Measurements from ENCODE around the gene GJC2.
"Not testable (repeated sequence)": the region's sequence is repeated elsewhere in the genome, so short reads cannot be mapped to it uniquely, and the experiment has no call there.

Gene GJC2

DNA sequence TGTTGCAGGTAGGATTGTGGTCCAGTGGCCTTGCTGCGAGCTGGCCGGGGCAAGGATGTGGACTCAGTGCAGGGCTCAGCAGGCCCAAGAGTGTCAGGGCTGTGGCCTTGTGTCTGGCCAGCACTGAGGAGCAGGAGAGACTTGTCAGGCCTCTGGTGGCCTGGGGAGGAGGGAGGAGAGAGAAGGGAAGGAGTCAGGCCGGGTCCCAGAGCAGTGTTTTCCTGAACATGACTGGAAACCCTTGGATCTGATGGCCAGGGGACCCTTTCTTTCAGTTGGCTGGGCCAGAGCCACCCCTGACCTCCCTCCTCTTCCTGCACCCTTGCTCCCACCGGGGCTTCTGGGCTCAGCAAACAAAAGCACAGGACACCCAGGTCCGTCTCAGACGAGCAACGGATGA is 20.9 kb downstream of the GJC2 start:
- TF ChIP-seq, protein P1, sequence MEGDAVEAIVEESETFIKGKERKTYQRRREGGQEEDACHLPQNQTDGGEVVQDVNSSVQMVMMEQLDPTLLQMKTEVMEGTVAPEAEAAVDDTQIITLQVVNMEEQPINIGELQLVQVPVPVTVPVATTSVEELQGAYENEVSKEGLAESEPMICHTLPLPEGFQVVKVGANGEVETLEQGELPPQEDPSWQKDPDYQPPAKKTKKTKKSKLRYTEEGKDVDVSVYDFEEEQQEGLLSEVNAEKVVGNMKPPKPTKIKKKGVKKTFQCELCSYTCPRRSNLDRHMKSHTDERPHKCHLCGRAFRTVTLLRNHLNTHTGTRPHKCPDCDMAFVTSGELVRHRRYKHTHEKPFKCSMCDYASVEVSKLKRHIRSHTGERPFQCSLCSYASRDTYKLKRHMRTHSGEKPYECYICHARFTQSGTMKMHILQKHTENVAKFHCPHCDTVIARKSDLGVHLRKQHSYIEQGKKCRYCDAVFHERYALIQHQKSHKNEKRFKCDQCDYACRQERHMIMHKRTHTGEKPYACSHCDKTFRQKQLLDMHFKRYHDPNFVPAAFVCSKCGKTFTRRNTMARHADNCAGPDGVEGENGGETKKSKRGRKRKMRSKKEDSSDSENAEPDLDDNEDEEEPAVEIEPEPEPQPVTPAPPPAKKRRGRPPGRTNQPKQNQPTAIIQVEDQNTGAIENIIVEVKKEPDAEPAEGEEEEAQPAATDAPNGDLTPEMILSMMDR (IDR thresholded peaks at IDR 0.05; ENCODE audit: low read depth, low read length), result no peak

DNA sequence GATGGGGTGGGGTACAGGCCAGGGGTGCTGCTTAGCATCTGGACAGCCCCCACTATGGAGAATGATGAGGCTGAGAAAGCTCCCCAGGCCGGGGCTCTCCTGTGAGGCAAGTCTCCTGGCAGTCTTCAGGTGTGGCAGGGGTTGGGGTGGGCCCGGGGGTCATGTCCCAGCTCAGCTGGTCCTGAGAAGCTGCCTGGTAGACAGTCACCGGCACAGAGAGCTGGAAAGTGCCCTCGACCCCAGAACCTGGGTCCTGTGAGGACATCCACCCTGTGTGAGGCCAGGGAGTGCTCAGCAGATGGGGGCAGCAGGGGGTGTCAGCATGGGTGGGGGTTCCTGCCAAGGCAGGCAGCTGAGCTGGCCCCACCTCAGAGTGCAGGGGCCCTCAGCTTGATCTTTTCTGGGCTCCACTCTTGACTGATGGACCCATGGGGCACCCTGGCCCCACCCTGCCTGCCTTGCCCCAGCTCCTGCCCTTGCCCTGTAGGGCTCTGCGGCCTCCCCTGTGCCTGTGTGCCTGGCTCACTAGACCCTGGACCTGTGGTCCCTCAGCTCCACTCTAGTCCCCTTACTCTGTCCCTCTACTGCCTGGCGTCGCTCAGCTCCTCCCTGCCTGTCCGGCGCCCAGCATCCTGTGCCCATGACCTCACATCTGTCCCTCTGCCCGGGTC is 21.6 kb downstream of the GJC2 start:
- no peak overlapping the region for H3K4me3 ChIP-seq (ENCODE audit: low read depth, low read length)
- TF ChIP-seq, protein P1 (IDR thresholded peaks at IDR 0.05; ENCODE audit: low read depth, low read length), result no peak

More for the DNA sequence above, 20.9 kb downstream of the GJC2 start:
- H3K4me3 ChIP-seq (ENCODE audit: low read depth, low read length), result no peak overlapping the region

DNA sequence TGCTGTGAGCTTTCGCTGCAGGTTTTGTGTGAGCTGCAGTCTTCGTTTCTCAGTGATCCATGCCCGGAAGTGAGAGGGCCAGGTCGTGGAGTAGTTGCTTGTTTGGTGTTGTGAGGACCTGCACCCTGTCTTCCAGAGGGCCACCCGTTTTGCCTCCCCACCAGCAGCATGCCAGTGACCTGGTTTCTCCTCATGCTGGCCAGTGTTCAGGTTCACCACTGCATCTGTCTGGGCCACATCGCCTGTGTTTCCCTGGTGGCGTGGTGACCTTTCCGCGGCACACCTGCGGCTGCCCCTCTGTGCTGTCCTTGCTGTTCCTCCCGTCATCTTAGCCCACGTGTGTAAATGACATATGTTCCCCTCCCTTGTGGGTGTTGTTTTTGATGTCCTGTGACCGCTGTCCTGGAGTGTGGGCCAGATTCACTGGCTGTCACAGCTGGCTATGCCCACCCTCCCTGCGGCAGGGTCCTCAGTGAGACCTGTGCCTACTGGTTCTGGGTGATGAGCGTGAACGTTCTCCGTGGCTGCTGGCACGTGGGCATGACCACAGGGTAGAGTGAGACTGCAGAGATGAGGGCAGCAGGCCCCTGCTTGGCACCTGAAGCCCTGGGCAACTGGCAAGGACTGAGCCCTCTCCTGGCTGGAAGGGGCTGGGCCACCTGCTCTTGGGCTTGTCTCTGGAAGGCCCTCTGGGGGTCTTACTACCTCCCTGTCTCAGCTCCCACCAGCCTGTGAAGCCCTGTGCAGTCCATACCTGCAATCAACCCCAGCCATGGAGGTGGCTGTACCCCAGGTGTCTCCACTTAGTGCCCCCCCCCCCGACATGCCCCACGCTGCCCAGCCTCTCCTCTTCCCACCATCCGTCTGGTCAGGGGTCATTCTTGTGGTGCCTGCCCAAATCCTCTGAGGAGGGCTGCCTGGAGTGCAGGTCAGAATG is 23.1 kb downstream of the GJC2 start:
- no peak overlapping the region for H3K4me3 ChIP-seq (ENCODE audit: low read depth, low read length)
- TF ChIP-seq, protein P1 (IDR thresholded peaks at IDR 0.05; ENCODE audit: low read depth, low read length), result no peak

DNA sequence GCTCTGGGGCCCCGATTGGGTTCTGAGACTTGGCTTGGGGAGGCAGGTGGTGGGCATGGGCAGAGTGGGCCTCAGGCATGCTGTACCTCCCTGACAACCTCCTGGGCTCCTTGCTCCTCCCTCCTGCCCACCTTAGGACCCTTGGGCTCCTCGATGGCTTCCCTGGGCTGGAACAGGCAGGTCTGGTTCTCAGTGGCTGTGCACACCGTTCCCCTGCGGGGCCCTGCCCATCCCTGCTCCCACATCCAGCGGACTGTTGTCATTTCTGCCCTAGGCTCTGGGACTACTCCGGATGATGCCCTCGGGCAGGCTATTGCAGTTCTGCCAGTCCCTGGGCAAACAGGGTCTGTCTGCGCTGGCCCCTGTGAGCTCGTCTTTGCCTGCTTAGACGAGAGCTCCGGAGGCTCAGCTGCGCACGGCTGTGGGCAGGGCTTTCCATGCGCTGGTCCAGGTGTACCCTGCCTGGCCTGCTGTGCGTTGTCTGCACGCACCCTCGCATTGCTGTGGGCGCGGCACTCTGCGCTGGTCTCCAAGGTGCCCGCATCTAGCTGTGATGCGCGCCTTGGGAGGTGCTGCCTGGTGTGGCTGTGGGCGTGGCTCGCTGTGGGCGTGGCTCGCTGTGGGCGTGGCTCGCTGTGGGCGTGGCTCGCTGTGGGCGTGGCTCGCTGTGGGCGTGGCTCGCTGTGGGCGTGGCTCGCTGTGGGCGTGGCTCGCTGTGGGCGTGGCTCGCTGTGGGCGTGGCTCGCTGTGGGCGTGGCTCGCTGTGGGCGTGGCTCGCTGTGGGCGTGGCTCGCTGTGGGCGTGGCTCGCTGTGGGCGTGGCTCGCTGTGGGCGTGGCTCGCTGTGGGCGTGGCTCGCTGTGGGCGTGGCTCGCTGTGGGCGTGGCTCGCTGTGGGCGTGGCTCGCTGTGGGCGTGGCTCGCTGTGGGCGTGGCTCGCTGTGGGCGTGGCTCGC is 24.1 kb downstream of the GJC2 start:
- H3K4me3 ChIP-seq (ENCODE audit: low read depth, low read length), result not testable (repeated sequence)

DNA sequence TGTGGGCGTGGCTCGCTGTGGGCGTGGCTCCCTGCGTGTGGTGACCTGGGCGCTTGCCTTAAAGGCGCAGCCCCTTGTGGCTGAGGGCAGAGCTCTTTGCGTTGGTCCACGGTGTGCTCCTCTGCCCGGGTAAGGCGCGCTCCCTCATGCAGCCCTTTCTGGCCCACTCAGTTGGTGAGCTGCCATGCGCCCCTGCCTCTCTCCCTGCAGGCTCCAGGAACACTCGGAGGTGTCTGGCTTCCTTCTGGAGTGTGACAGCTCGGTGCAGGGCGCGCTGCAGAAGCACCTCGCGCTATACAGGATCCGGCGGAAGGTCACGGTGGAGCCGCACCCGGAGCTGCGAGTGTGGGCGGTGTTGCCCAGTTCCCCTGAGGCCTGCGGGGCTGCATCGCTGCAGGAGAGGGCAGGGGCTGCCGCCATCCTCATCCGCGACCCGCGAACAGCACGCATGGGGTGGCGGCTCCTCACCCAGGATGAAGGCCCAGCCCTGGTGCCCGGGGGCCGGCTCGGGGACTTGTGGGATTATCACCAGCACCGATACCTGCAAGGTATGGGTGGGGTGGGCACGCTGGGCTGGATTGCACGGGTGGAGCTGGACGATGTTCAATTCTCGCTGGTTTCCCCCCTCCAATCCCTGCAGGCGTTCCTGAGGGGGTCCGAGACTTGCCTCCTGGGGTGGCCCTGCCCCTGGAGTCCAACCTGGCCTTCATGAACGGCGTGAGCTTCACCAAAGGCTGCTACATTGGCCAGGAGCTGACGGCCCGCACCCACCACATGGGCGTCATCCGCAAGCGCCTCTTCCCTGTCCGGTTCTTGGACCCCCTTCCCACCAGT is 25.0 kb downstream of the GJC2 start:
- no peak overlapping the region for H3K4me3 ChIP-seq (ENCODE audit: low read depth, low read length)
- TF ChIP-seq, protein P1 (IDR thresholded peaks at IDR 0.05; ENCODE audit: low read depth, low read length), result no peak

DNA sequence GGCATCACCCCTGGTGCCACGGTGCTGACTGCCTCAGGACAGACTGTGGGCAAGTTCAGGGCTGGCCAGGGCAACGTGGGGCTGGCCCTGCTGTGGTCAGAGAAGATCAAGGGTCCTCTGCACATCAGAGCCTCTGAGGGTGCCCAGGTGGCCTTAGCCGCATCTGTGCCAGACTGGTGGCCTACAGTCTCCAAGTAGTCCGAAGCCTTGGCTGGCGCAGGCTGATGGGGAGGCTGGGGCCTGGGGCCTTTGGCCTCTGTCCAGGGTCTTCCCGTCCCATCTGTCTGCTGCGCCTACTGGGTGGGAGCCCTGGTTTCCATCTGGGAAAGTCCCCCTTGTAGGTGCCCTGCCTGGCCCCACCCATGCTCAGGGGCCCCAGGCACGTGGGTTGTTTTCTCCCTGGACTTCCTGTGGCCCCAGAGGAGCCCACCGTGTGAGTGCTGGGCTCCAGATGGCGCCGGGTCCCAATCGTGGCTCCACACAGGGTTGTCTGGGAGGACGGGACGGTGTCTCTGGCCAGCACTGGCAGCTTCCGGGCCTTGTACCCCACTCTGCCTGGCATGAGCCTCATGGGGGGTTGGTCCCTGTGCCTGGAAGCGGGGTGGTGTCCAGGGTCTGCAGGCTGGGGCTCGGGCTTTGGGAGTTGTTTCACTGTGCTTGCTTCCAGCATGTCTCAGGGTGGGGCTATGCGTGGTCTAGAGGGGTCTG is 25.7 kb downstream of the GJC2 start:
- TF ChIP-seq, protein P1 (IDR thresholded peaks at IDR 0.05; ENCODE audit: low read depth, low read length), result no peak
- H3K4me3 ChIP-seq (ENCODE audit: low read depth, low read length), result no peak overlapping the region

Measured in WI38 (cell line).